Neural cell (in vitro differentiated cells): Measurements from ENCODE around the gene DUSP7. TPM values are rescaled to one million over a fixed set of nuclear protein-coding genes. Genes with fewer than 3 reads are reported as not detected.

Experiments used
- H2AFZ ChIP-seq: fragments of 200-600, 300-800 bp; sonication (generic), shearing (Covaris generic); 2 replicates; pipeline ENCODE4 v1.6.0; 2014; ENCODE audit warnings: low read depth, mild to moderate bottlenecking, antibody characterized with exemption, low read length, moderate library complexity
- H3F3A ChIP-seq: fragments of 200-600 bp; shearing (Covaris generic); 2 replicates; pipeline ENCODE4 v1.6.1; 2016; ENCODE audit warnings: mild to moderate bottlenecking, moderate library complexity, mixed read lengths, antibody characterized with exemption, low read length; ENCODE audit not compliant: insufficient read depth, poor library complexity, severe bottlenecking
- H3K27ac ChIP-seq: fragments of 200-600, 300-800 bp; sonication (generic), shearing (Covaris generic); 2 replicates; pipeline ENCODE4 v1.5.1; 2014; ENCODE audit warnings: mild to moderate bottlenecking, low read length, moderate library complexity
- H3K27me3 ChIP-seq: fragments of 300-800, 200-600 bp; sonication (generic), shearing (Covaris generic); 2 replicates; pipeline ENCODE4 v1.6.0; 2014; ENCODE audit warnings: mild to moderate bottlenecking, low read depth, low read length, moderate library complexity; ENCODE audit not compliant: insufficient read depth
- H3K36me3 ChIP-seq: fragments of 300-800, 200-600 bp; sonication (generic), shearing (Covaris generic); 2 replicates; pipeline ENCODE4 v1.5.1; 2014; ENCODE audit warnings: mild to moderate bottlenecking, antibody characterized with exemption, low read length, moderate library complexity; ENCODE audit not compliant: insufficient read depth
- H3K4me2 ChIP-seq: fragments of 300-800, 200-600 bp; sonication (generic), shearing (Covaris generic); 2 replicates; pipeline ENCODE4 v1.6.0; 2014; ENCODE audit warnings: mild to moderate bottlenecking, low read length
- H3K4me3 ChIP-seq: fragments of 300-800, 200-600 bp; sonication (generic), shearing (Covaris generic); 2 replicates; pipeline ENCODE4 v1.5.1; 2014; ENCODE audit warnings: mild to moderate bottlenecking, low read length, moderate library complexity
- H3K79me2 ChIP-seq: fragments of 200-600 bp; shearing (Covaris generic); replicated peaks from 2 replicates; pipeline ENCODE4 v1.6.0; 2014; ENCODE audit warnings: mild to moderate bottlenecking, low read length, moderate library complexity; ENCODE audit not compliant: insufficient read depth
- H3K9ac ChIP-seq: fragments of 300-800, 200-600 bp; sonication (generic), shearing (Covaris generic); 2 replicates; pipeline ENCODE4 v1.6.1; 2016; ENCODE audit warnings: mild to moderate bottlenecking, low read length, mixed read lengths
- H3K9me2 ChIP-seq: fragments of 200-600 bp; shearing (Covaris generic); 2 replicates; pipeline ENCODE4 v1.6.1; 2016; ENCODE audit warnings: mild to moderate bottlenecking, low read length, mixed read lengths; ENCODE audit not compliant: insufficient read depth
- H3K9me3 ChIP-seq: fragments of 200-600, 300-800 bp; sonication (generic), shearing (Covaris generic); 2 replicates; pipeline ENCODE4 v1.6.1; 2016; ENCODE audit warnings: mild to moderate bottlenecking, mixed run types, low read length, moderate library complexity, mixed read lengths
- H4K20me1 ChIP-seq: fragments of 200-600 bp; shearing (Covaris generic); 2 replicates; pipeline ENCODE4 v1.6.1; 2016; ENCODE audit warnings: mild to moderate bottlenecking, mixed run types; ENCODE audit not compliant: insufficient read depth
- EP300 ChIP-seq: fragments of 450-650 bp; conservative IDR thresholded peaks from 2 replicates; pipeline ENCODE4 v1.6.1; 2014; ENCODE audit warnings: antibody characterized with exemption, mild to moderate bottlenecking, moderate library complexity; ENCODE audit not compliant: poor library complexity, severe bottlenecking
- EZH2 ChIP-seq: fragments of 200-600, 300-800 bp; shearing (Covaris generic), sonication (generic); IDR thresholded peaks from 2 replicates; pipeline ENCODE4 v1.6.1; 2014; ENCODE audit warnings: antibody characterized with exemption, low read length, borderline replicate concordance, mild to moderate bottlenecking; ENCODE audit not compliant: insufficient read depth, poor library complexity, severe bottlenecking
- MXI1 ChIP-seq: fragments of 450-650 bp; conservative IDR thresholded peaks from 2 replicates; pipeline ENCODE4 v1.6.1; 2014; ENCODE audit warnings: antibody characterized with exemption, mild to moderate bottlenecking; ENCODE audit not compliant: poor library complexity, severe bottlenecking
- POLR2AphosphoS5 ChIP-seq: IDR thresholded peaks from 2 replicates; pipeline ENCODE4 v1.6.1; 2012
- RAD21 ChIP-seq: fragments of 450-650 bp; conservative IDR thresholded peaks from 2 replicates; pipeline ENCODE4 v1.6.1; 2014; ENCODE audit warnings: antibody characterized with exemption, mild to moderate bottlenecking, moderate library complexity
- SMC3 ChIP-seq: fragments of 450-650 bp; conservative IDR thresholded peaks from 2 replicates; pipeline ENCODE4 v1.6.1; 2014; ENCODE audit warnings: antibody characterized with exemption, mild to moderate bottlenecking, moderate library complexity; ENCODE audit not compliant: poor library complexity
- TAF1 ChIP-seq: IDR thresholded peaks from 2 replicates; pipeline ENCODE4 v1.6.1; 2012; ENCODE audit warnings: low read depth
- polyA plus RNA-seq: library from polyadenylated mRNA; depleted of rRNA; stranded (reverse); fragments of >200 nt; gene quantifications from 2 replicates; pipeline ENCODE4 v1.2.3, GENCODE V29; 2014
- TF ChIP-seq, protein P1 (sequence below): fragments of 450-650 bp; IDR thresholded peaks from 2 replicates; pipeline ENCODE4 v1.5.1; 2014; ENCODE audit warnings: antibody characterized with exemption, mild to moderate bottlenecking, moderate library complexity; ENCODE audit not compliant: poor library complexity, severe bottlenecking
- TF ChIP-seq, protein P2 (sequence below): IDR thresholded peaks from 2 replicates; pipeline ENCODE4 v1.6.1; 2012; ENCODE audit warnings: borderline replicate concordance

DUSP7 gene
- polyA plus RNA-seq, 1 donor from 2014 or later, result 8.5 TPM

DNA sequence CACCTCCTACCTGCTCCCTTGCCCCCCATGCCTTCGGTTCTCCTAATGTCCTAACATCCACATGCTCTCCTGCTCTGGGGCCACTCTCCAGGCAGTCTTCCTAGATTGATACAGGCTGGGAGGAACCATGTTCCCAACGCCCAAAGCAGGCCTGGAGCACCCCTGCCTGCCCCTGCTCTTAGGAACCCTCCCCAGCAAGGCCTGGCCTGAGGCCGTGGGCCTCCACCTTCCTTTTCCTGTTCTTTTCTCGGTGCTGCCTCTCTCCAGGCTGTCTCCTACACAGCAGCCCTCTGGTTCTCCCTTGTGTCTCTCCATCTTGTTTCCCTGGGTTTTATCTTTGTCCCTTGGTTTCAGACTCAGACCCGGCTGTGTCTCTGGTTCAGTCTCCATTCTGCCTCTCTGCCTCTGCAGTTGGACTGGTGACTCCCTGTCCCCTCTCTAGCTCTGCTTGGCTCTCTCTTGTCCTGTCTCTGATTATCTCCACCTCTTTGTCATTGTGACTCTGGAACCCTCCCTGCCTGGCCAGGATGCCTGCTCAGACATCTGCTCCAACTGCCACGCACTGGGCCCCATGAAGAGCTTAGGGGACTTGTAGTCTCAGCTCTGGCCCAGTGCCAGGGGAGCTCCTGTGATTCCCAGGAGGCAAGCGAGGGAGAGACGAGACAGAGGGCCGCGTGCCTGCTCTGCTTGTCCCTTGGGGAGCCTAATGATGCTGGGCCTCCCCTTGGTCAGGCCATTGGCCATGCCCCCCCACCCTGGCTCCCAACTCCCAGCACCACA is 34.7 kb downstream of the DUSP7 start:
- Histone ChIP-seq H3K27me3 (no peaks in the 10 kb centered on the region), H3K36me3 (no peaks in the 10 kb centered on the region), H3K9me2 (no peaks in the 10 kb centered on the region), H3K4me2 (no peak overlapping the region), H3K4me3 (no peak overlapping the region), H3F3A (no peaks in the 10 kb centered on the region), H3K27ac (no peak overlapping the region), H3K9me3 (no peaks in the 10 kb centered on the region), H2AFZ (no peak overlapping the region), H3K9ac (no peak overlapping the region), H4K20me1 (no peaks in the 10 kb centered on the region), H3K79me2 (no peaks in the 10 kb centered on the region)
- TF ChIP-seq EZH2 (no peak), TAF1 (no peak), POLR2AphosphoS5 (no peak), RAD21 (no peak), MXI1 (no peak), EP300 (no peak), SMC3 (no peak)
- TF ChIP-seq, protein P1, sequence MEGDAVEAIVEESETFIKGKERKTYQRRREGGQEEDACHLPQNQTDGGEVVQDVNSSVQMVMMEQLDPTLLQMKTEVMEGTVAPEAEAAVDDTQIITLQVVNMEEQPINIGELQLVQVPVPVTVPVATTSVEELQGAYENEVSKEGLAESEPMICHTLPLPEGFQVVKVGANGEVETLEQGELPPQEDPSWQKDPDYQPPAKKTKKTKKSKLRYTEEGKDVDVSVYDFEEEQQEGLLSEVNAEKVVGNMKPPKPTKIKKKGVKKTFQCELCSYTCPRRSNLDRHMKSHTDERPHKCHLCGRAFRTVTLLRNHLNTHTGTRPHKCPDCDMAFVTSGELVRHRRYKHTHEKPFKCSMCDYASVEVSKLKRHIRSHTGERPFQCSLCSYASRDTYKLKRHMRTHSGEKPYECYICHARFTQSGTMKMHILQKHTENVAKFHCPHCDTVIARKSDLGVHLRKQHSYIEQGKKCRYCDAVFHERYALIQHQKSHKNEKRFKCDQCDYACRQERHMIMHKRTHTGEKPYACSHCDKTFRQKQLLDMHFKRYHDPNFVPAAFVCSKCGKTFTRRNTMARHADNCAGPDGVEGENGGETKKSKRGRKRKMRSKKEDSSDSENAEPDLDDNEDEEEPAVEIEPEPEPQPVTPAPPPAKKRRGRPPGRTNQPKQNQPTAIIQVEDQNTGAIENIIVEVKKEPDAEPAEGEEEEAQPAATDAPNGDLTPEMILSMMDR, result no peak
- TF ChIP-seq, protein P2, sequence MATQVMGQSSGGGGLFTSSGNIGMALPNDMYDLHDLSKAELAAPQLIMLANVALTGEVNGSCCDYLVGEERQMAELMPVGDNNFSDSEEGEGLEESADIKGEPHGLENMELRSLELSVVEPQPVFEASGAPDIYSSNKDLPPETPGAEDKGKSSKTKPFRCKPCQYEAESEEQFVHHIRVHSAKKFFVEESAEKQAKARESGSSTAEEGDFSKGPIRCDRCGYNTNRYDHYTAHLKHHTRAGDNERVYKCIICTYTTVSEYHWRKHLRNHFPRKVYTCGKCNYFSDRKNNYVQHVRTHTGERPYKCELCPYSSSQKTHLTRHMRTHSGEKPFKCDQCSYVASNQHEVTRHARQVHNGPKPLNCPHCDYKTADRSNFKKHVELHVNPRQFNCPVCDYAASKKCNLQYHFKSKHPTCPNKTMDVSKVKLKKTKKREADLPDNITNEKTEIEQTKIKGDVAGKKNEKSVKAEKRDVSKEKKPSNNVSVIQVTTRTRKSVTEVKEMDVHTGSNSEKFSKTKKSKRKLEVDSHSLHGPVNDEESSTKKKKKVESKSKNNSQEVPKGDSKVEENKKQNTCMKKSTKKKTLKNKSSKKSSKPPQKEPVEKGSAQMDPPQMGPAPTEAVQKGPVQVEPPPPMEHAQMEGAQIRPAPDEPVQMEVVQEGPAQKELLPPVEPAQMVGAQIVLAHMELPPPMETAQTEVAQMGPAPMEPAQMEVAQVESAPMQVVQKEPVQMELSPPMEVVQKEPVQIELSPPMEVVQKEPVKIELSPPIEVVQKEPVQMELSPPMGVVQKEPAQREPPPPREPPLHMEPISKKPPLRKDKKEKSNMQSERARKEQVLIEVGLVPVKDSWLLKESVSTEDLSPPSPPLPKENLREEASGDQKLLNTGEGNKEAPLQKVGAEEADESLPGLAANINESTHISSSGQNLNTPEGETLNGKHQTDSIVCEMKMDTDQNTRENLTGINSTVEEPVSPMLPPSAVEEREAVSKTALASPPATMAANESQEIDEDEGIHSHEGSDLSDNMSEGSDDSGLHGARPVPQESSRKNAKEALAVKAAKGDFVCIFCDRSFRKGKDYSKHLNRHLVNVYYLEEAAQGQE, result no peak

DNA sequence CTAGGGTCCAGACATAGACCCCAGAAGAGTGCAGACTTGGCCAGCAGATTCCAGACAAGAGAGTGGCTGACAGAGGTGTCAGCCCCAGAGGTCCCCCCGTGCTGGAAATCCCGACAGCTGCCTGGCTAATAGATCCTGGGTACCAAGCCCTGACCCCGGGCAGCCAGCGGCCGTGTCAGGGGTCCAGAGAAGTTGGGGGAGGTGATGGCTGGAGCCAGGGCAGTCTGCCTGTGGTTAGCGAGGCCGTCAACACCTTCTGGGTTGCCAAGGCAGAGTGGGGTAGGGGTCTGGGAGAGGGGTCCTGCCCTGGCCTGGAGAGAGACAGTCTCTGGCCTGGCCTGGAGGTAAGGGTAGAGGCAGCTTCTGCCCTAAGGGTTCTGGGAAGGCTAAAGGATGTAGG is 35.6 kb downstream of the DUSP7 start:
- H3K79me2 ChIP-seq, result no peaks in the 10 kb centered on the region
- H3K9me3 ChIP-seq, result no peaks in the 10 kb centered on the region
- no peak overlapping the region for H3K4me3 ChIP-seq
- no peak for TF ChIP-seq MXI1
- TF ChIP-seq TAF1, result no peak
- no peak for TF ChIP-seq EP300
- TF ChIP-seq SMC3, result no peak
- TF ChIP-seq, protein P2, result no peak
- TF ChIP-seq POLR2AphosphoS5, result no peak
- no peak for TF ChIP-seq RAD21
- TF ChIP-seq, protein P1, result no peak
- TF ChIP-seq EZH2, result no peak
- H3K9ac ChIP-seq, result no peak overlapping the region
- H3K36me3 ChIP-seq, result no peaks in the 10 kb centered on the region
- H4K20me1 ChIP-seq, result no peaks in the 10 kb centered on the region
- no peaks in the 10 kb centered on the region for H3F3A ChIP-seq
- H3K4me2 ChIP-seq, result no peak overlapping the region
- H3K27ac ChIP-seq, result no peak overlapping the region
- H2AFZ ChIP-seq, result no peak overlapping the region
- H3K27me3 ChIP-seq, result no peaks in the 10 kb centered on the region
- H3K9me2 ChIP-seq, result no peaks in the 10 kb centered on the region
